Measurements from ENCODE around the gene ABLIM1. TPM values are rescaled to one million over a fixed set of nuclear protein-coding genes. Genes with fewer than 3 reads are reported as not detected.

ABLIM1 gene
- total RNA-seq, 2 experiments from 2014 or later: 119 to 128 TPM

- intact Hi-C loops (cut with micrococcal nuclease): no loop called here
- Mint-ChIP-seq H3K4me1 (ENCODE audit: low read depth) (peaks cover 20% of the 10 kb centered on the region), H3K27ac (no peak overlapping the region), H3K36me3 (no peaks in the 10 kb centered on the region), H3K4me3 (no peak overlapping the region), H3K27me3 (peaks cover 27% of the 10 kb centered on the region), H3K9me3 (no peaks in the 10 kb centered on the region)
- DNase-seq: no peak
- ChIA-PET POLR2A (no interaction called here), CTCF (no interaction called here)
Observed at GRCh38 chr10:114635797-114636550, 22.1 kb downstream of the ABLIM1 start.

GRCh38 chr10:114635101-114635500 lies 23.0 kb downstream of the ABLIM1 start:
- H3K27ac Mint-ChIP-seq: no peak overlapping the region
- DNase-seq: no peak
- H3K4me3 Mint-ChIP-seq: no peak overlapping the region
- ChIA-PET CTCF (interaction anchor here (0.6 kb wide), 1 partner anchor 163 kb away, joined by 3 read pairs; no protein-coding TSS in a partner anchor), POLR2A (no interaction called here)
- H3K9me3 Mint-ChIP-seq: no peaks in the 10 kb centered on the region
- peaks cover 21% of the 10 kb centered on the region for H3K4me1 Mint-ChIP-seq (ENCODE audit: low read depth)
- peaks cover 33% of the 10 kb centered on the region for H3K27me3 Mint-ChIP-seq
- intact Hi-C loops (cut with micrococcal nuclease): no loop called here
- H3K36me3 Mint-ChIP-seq: no peaks in the 10 kb centered on the region

GRCh38 chr10:114634609-114634979 lies 23.5 kb downstream of the ABLIM1 start:
- no peaks in the 10 kb centered on the region for H3K9me3 Mint-ChIP-seq
- H3K4me3 Mint-ChIP-seq: no peak overlapping the region
- H3K27me3 Mint-ChIP-seq: peaks cover 38% of the 10 kb centered on the region
- no peak for DNase-seq
- H3K27ac Mint-ChIP-seq: no peak overlapping the region
- H3K36me3 Mint-ChIP-seq: no peaks in the 10 kb centered on the region
- intact Hi-C loops (cut with micrococcal nuclease): no loop called here
- peaks cover 21% of the 10 kb centered on the region for H3K4me1 Mint-ChIP-seq (ENCODE audit: low read depth)
- ChIA-PET POLR2A (interaction anchor here (1.0 kb wide), 1 partner anchor 19 kb away, joined by 3 read pairs; no protein-coding TSS in a partner anchor), CTCF (interaction anchor here (0.6 kb wide), 1 partner anchor 163 kb away, joined by 3 read pairs; no protein-coding TSS in a partner anchor)

- DNase-seq: no peak
- Mint-ChIP-seq H3K4me3 (peak overlapping the region; percentile 17), H3K9me3 (no peaks in the 10 kb centered on the region), H3K27me3 (peaks cover 45% of the 10 kb centered on the region), H3K4me1 (ENCODE audit: low read depth) (peaks cover 21% of the 10 kb centered on the region), H3K27ac (no peak overlapping the region), H3K36me3 (no peaks in the 10 kb centered on the region)
- ChIA-PET CTCF (interaction anchor here (0.6 kb wide), 1 partner anchor 43 kb away, joined by 3 read pairs; no protein-coding TSS in a partner anchor), POLR2A (no interaction called here)
- intact Hi-C loops (cut with micrococcal nuclease): no loop called here
Observed at GRCh38 chr10:114632869-114633715, 25.0 kb downstream of the ABLIM1 start.

- ChIA-PET CTCF (interaction anchor here (0.5 to 0.9 kb wide), 4 partner anchors 29 to 82 kb away, joined by 3 to 4 read pairs (median 3); no protein-coding TSS in a partner anchor), POLR2A (interaction anchor here (1.0 kb wide), 1 partner anchor 19 kb away, joined by 3 read pairs; no protein-coding TSS in a partner anchor)
- peak; percentile 43 for DNase-seq
- Mint-ChIP-seq H3K36me3 (no peaks in the 10 kb centered on the region), H3K9me3 (no peaks in the 10 kb centered on the region), H3K4me3 (peak overlapping the region; percentile 78), H3K27me3 (peaks cover 45% of the 10 kb centered on the region), H3K27ac (no peak overlapping the region), H3K4me1 (ENCODE audit: low read depth) (peaks cover 21% of the 10 kb centered on the region)
- intact Hi-C loops (cut with micrococcal nuclease): loop anchor here (2.0 kb wide), 1 partner anchor 17 kb away; no protein-coding TSS in a partner anchor
Observed at GRCh38 chr10:114631666-114632417, 26.2 kb downstream of the ABLIM1 start.

- Mint-ChIP-seq H3K27me3 (peaks cover 45% of the 10 kb centered on the region), H3K9me3 (no peaks in the 10 kb centered on the region), H3K27ac (no peak overlapping the region), H3K36me3 (no peaks in the 10 kb centered on the region), H3K4me3 (peak overlapping the region; percentile 78), H3K4me1 (ENCODE audit: low read depth) (peaks cover 21% of the 10 kb centered on the region)
- POLR2A ChIA-PET: no interaction called here
- intact Hi-C loops (cut with micrococcal nuclease): loop anchor here (2.0 kb wide), 1 partner anchor 16 kb away; no protein-coding TSS in a partner anchor
- CTCF ChIA-PET: interaction anchor here (0.5 to 0.9 kb wide), 2 partner anchors 52 to 80 kb away, joined by 3 read pairs; no protein-coding TSS in a partner anchor
- DNase-seq: no peak
Observed at GRCh38 chr10:114631090-114631665, 26.9 kb downstream of the ABLIM1 start.

- ChIA-PET CTCF (interaction anchor here (0.6 kb wide), 1 partner anchor 112 kb away, joined by 3 read pairs; no protein-coding TSS in a partner anchor), POLR2A (no interaction called here)
- no peak for DNase-seq
- Mint-ChIP-seq H3K36me3 (no peaks in the 10 kb centered on the region), H3K9me3 (no peaks in the 10 kb centered on the region), H3K4me1 (ENCODE audit: low read depth) (peaks cover 21% of the 10 kb centered on the region), H3K27ac (no peak overlapping the region), H3K27me3 (peaks cover 45% of the 10 kb centered on the region), H3K4me3 (no peak overlapping the region)
- intact Hi-C loops (cut with micrococcal nuclease): loop anchor here (2.0 kb wide), 1 partner anchor 15 kb away; no protein-coding TSS in a partner anchor
Observed at GRCh38 chr10:114629824-114630730, 28.0 kb downstream of the ABLIM1 start.

GRCh38 chr10:114629083-114629823 lies 28.8 kb downstream of the ABLIM1 start:
- Mint-ChIP-seq H3K4me1 (ENCODE audit: low read depth) (peaks cover 21% of the 10 kb centered on the region), H3K27me3 (peaks cover 45% of the 10 kb centered on the region), H3K4me3 (no peak overlapping the region), H3K9me3 (peaks cover 5% of the 10 kb centered on the region), H3K27ac (no peak overlapping the region), H3K36me3 (no peaks in the 10 kb centered on the region)
- ChIA-PET CTCF (no interaction called here), POLR2A (no interaction called here)
- no peak for DNase-seq
- intact Hi-C loops (cut with micrococcal nuclease): no loop called here

GRCh38 chr10:114628106-114628505 lies 30.0 kb downstream of the ABLIM1 start:
- intact Hi-C loops (cut with micrococcal nuclease): no loop called here
- H3K27me3 Mint-ChIP-seq: peaks cover 38% of the 10 kb centered on the region
- CTCF ChIA-PET: no interaction called here

GRCh38 chr10:114626841-114627240 lies 31.2 kb downstream of the ABLIM1 start:
- Mint-ChIP-seq H3K9me3 (peaks cover 13% of the 10 kb centered on the region), H3K4me3 (no peak overlapping the region), H3K4me1 (ENCODE audit: low read depth) (peaks cover 9% of the 10 kb centered on the region), H3K27ac (no peak overlapping the region), H3K27me3 (peaks cover 26% of the 10 kb centered on the region), H3K36me3 (no peaks in the 10 kb centered on the region)
- no peak for DNase-seq
- intact Hi-C loops (cut with micrococcal nuclease): no loop called here
- POLR2A ChIA-PET: interaction anchor here (0.6 kb wide), 1 partner anchor 44 kb away, joined by 3 read pairs; no protein-coding TSS in a partner anchor
- CTCF ChIA-PET: no interaction called here

More at GRCh38 chr10:114628106-114628505, 30.0 kb downstream of the ABLIM1 start:
- Mint-ChIP-seq H3K27ac (no peak overlapping the region), H3K4me3 (no peak overlapping the region), H3K4me1 (ENCODE audit: low read depth) (peaks cover 17% of the 10 kb centered on the region), H3K36me3 (no peaks in the 10 kb centered on the region), H3K9me3 (peaks cover 13% of the 10 kb centered on the region)
- POLR2A ChIA-PET: no interaction called here
- DNase-seq: no peak
